GM19240 (cell line): ENCODE data around the gene TSFM.
"Not testable (repeated sequence)": the region's sequence is repeated elsewhere in the genome, so short reads cannot be mapped to it uniquely, and the experiment has no call there.

ENCODE experiments used
- DNase-seq: peaks from one replicate; pipeline ENCODE4 v3.0.0; 2011; ENCODE audit warnings: low spot score; ENCODE audit not compliant: insufficient read length

Gene TSFM

DNA sequence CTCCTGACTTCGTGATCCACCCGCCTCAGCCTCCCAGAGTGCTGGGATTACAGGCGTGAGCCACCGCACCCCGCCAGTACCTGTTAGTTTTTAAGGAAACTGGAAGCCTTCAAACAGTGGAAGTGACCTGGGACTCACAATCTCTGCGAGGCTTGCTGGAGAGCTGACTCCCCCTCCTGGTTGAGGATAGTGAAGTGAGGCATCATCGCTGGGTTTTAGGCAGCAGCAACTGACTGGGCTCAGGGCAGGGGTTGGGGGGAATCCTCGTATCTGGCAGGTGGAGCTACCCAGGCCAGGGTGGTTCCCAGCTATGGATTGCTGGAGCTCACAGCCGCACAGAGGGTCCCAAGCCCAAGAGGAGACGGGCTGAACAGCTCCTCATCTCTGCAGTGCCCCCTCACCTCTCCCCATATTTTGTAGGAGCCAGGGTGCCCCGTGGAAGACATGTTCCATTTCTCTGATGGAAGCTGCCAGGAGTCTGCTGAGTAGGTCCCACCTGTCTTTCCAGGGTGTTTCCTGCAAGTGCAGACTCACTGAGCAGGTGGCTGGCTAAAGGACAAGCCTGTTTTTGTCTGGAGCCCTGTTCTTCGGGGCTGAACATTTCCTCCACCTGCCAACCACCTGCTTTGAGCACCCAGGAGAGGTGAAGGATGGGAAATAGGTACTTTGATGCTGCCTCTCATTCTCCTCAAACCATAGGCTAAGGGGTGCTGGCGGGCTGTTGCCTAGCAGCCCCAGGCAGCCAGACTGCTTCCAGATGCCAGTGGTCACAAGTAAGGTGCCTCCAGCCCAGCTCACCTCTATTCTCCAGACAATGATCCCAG, 32.8 kb downstream of the TSFM start:
- DNase-seq: no peak

DNA sequence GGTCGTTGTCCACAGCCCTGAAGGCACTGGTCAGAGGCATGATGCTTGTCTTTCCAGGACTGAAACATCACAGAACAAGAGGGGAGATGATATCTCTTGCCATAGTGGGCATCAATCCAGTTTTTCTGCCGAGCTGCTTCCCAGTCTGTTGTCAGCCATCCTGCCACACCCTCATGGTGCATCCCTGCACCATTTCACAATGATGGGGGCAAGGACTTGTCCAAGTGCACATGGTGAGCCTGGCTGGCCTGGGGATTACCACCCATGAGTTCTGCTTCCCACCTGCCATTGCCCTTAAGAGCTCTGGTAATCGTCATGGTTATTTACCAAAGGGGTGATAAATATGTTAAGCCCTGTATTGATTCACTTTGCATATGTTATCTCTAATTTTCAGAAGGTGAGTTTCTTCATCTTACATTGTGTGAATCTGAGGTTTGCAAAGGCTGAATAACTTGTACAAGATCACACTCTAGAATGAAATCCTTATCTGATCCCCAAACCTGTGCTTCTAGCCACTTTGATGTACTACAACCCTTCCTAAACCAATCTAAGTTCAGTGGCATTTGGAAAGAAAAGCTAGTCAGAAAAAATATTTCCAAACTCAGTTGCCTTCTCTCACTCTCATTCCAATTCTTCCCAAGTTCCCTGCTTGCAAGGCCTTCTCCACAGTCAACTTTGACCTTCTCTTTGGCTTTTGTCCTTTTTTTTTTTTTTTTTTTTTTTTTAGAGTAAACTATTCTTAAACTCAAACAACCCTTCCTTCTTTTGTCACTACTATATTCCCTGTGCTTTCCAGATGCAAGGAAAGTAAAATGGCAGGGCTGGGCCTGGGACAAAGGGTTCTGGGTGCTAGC, 33.6 kb downstream of the TSFM start:
- DNase-seq: no peak

DNA sequence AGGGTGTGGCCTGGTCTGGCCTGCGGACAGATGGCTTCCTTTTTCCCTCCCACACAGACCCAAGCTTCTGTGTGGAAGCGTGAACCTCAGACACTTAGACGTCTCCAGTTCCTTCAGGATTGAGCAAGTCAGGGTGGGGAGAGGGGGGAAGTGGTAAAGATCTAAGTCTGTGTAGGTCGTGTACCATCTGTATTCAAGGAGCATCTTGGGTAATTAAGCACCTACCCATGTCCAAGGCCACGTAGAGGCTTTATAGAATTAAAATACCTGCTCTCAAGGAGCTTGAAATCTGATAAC, 34.2 kb downstream of the TSFM start:
- no peak for DNase-seq

DNA sequence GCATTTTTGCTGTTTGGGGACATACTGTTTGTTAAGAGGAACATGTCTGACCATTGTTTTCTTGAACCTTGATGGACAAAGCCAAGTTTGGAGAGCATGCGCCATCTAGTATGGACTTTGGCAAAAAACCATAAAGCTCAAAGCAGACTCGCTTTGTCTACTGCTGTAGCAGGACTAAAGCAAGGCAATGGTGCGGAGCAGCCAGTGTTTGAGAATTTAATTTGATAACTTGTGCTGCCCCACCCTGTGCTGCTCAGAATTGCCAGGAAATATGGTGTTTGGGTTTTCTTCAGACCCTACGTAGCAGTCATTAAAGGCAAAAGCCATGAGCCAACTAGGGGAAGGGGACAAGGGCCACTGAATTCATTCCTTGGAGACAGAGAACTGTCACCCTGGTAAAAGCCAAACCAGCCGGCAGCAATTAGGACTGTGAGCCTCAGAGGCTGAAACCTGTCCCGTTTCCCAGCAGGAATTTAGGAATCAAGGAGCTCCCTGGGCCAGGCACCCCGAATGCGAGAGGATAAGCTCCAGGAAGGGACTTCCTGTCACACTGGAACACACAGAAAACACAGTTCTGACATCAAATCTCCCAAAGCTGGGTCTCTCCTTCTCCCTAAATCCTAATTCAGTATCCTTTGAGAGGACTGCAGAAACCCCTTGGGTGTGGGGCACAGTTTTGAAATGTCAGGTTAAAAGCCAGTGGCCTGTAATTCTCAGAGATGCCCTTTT, 34.8 kb downstream of the TSFM start:
- DNase-seq: no peak

DNA sequence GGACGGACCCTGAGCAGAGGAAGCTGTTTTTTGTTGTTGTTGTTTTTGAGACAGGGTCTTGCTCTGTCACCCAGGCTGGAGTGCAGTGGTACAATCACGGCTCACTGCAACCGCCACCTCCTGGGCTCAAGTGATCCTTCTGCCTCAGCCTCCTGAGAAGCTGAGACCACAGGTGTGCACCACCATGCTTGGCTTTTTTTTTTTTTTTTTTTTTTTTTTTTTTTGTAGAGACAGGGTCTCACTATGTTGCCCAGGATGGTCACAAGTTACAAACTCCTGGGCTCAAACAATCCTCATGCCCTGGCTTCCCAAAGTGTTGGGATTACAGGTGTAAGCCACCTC, 35.4 kb downstream of the TSFM start:
- DNase-seq: not testable (repeated sequence)

DNA sequence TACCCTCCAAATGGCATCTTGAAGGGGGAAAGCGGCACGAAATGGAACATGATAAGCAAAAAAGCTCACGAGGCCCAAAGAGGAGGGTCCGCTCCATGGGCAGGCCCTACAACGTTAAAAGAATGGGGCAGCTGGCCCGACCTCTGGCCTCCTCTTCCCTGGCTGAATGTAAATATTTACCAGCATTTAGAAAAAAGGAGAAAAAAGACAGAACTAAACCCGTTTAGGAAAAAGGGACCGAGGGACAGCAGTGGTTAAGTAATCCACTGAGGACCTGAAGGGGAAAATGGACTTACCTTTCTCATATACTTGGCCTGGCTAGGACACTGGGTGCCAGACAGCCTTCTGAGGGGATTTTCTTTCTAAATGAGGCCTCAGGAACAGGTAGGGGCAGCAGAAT, 37.5 kb downstream of the TSFM start:
- DNase-seq: not testable (repeated sequence)

DNA sequence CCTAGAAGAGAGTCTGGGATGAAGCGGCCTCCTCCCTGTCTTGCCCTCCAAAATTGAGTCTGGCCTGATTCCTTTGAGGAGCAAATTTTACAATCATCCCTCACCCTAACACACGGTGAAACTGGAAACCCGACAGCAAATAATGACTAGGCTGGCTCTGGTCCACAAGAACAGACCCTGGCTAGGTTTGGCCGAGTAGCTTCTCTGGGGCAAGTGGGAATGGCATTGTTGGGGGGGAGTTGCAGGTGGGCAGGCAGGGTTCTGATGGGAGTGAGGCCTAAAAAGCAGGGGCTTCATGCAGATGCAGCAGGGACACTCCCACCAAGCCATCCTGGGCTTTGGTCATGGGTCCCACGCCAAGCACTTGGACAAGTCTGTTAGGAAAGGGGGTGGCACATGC, 38.4 kb downstream of the TSFM start:
- DNase-seq: not testable (repeated sequence)

DNA sequence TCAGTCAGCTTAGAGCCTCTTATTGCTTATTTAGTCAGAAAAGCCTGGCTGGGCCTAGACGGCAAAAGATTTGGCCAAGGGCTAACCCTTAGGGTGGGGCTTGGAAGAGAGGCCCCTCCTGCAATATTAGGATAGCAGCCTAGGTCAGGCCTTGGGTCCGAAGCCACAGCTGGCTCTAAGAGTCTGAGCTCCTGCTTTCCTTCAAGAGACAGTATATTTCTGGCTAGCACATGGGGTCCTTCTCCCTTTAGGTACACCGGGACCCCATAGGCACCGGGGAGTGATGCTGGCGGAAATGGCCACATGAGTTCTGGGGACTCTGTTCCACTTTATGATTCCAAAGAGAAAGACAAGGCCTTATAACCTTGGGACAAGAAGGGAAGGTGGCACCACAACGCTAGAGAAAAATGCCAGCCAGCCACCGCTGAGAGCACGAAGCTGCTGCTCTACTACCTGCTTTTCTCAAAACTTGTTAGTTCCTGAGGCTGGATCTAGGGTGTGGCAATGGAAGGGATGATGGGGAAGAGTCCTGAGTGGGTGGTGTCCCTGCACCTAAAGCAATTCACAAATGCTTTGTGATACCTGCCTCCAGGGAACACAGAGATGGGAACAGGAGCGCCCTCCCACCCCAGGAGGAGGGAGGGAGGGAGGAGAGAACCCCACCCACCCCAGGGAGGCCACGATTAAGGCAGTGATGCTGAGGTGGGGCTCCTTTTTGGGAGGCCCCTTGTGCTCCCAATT, 39.1 kb downstream of the TSFM start:
- DNase-seq: no peak

DNA sequence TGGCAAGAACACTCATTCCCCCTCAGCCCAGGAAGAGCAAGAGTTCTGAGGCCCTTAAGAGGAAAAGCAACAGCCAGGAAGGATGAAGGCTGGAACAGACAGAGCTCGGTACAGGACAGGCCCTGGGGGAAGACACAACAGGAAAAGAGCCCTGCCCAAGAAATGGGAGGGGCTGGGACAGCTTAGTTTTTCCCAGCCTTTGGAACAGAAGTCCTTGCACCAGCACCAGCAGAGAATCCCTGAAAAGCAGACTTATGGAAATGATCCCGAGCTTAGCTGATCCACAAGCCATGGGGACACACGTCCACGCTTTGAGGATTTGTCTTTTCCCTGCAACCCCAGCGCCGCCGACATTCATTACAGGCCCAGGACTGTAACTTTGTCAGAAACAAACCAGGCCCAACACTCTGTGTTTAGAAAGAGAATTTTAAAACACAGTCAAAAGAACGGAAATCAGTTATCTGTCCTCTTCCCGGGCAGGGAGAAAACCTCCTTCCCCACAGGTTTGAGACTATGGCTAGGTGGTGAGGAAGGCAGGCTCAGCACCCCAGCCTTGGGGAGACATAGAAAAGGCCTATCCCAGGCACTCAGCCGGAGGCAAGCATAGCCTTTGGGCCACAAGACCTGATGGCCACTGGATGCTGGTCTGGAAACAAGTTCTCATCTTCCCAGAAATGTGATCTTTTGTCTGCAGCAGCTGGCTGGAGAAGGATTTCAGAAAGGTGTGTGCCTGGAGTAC, 40.0 kb downstream of the TSFM start:
- no peak for DNase-seq

DNA sequence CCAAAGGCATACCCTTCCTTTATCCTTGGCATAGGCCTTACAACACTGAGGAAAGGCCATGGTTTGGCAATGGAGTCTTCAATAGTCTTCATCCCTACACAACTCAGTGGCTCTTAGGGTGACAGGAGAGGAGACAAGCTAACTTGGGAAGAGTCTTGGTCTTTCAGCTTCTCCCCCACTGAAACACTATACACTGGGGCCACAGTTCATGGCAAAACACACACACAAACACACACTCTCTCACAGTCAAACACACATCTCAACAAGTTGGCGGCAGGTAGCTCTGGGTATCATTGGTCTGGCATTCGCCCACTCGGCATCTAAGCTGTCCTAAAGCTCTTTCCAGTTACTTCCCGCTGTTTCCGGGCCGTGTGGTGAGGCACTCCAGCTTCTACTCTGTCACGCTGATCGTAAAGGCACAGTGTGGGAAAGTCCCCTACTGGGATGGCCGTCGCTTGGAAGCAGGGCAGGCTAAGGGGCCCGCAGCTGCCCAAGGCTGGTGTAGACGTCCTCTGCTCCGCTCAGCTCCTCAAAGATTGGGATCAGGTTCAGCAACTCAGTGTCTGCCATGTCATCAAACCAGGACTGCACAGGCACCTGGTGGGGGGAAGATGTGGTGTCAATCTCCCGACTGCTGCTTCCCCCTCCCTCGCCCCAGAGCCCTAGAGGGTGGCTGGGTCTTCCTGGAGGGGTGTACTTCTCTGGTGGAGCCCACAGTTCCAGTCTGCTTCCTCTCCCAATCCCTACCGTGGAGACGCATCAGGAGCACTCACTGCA, 40.7 kb downstream of the TSFM start:
- no peak for DNase-seq

DNA sequence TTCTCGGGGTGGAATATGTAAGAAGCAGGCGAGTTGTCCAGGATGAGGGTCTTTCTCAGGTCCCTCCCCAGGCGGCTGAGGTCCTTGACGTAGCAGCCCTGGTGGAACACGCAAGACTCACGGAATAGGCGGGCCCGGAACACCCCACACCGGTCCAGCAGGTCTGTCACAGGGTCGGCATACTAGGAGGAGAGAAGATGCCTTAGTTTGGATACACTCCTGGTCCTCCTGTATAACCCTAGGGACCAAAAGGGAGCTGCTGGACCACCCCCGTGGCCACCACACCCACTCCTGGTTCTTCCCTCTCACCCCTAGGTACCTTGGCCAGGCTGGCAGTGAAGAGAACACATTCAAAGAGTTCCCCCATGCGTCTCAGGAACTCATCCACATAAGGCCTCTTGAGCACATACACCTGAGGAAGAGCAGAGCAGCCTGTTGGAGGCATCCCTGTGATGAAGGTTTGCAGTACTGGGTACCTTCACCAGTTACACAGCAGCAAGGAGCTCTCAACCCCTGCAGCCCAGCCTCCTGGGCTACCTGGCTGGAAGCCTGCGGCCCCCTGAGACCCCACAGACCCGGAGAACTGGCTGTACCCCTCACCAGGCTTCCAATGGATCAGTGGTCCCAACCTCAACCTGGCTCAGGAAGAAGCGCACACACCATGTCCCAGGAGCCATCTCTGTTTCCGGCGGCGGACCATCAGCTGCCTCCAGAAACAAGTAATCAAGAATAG, 41.5 kb downstream of the TSFM start:
- DNase-seq: no peak

DNA sequence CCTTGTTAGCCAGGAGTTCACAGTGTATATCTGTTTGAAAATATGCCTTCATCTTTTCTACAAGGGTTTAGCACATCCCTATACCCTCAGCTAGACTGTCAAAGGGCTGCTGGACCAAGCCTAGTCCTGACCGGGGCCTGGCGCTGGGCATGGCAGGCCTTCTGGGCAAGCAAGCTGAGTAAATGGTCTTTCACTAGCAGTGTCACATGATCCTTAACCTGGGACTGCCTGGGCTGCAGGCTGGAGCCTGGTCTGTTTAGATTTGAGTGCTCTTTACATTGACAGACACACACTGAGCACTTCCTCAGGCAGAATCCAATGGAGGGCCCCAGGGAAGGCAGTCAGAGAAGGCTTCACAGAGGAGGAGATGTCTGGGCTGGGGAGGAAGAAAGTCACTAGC, 42.9 kb downstream of the TSFM start:
- DNase-seq: no peak

DNA sequence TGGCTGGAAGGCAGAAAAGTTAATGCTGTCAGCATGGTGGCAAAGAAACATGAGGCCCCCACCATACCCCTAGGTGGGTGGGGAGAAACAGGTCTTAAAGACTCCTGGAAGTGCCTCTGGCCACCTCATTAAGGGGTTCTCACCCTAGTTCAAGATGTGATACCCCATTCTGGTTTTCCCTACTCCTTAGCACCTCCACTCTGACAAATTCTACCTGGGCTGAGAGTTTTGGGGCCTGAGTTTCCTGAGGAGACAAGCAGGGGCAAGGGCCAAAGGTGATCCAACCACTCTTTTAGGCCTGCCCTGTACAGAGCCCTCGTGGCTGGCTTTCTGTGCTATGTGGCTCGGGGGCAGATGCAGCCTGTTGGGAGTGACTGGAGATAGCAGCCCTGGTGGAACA, 43.8 kb downstream of the TSFM start:
- no peak for DNase-seq

DNA sequence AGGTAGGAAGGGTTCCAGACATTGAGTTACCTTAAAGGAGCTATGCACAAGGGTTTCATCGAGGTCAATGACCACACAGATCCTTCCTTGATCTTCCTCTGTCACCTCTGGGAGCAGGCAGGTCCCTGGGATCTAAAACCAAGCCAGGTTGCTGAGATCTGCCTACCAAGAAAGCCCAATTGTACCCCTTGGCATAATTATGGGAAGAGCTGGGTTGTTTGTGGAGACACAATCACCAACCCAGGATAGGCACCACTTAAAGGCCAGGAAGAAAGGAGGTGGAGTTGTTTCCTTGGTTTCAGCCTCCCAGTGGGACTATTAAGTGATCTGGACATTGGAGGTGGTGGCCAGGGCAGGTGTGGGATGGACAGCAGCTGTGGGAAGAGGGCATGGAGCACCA, 44.4 kb downstream of the TSFM start:
- DNase-seq: no peak

DNA sequence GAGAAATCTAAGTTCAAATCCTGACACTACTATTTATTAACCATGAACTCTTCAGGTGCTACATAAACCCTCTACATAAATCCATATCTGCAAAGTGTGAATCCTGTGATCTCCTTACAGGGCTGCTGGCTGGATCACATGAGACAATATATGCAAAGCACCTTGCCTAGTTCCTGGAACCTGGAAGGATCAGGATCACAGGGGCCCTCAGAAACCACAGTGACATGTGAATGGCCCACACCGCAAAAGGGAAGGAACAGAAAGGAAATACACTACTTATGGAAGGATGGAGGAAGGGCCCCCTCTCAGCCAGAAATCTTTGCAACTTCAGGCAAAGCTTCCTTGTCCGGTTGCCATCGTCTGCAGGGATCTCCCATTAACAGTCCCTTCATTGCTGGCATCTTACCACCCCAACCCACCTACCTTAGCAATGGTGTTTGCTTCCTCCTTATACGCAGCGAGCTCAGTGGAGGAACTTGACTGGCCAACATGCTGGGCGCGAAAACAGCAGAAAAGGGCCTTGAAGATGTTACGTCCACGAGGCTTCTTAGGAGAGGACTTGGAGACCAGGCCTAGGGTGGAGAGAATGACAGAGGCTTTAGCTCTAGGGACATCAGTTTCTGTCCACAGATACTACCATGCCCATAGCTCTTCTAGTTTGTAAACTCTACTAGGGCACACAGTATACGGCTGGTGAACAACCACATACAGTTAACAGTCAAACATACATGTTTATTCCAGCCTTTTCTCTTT, 46.6 kb downstream of the TSFM start:
- DNase-seq: no peak

DNA sequence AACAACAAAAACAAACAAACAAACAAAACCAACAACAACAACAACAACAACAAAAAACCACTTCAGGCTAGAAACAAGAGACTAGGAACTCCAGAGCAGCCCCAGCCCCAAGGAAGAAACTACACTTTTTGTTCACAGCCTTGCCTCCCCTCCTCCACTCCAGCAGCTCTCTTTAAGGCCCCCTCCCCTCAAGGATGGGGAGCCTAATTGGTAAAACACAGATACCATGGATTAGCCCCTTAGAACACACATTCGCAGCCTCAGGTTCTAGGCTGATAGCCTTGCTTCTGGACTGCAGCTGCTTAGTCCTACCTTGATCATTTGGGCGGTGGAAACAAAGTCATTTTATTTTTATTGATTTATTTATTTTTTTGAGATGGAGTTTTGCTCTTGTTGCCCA, 47.8 kb downstream of the TSFM start:
- DNase-seq: no peak

DNA sequence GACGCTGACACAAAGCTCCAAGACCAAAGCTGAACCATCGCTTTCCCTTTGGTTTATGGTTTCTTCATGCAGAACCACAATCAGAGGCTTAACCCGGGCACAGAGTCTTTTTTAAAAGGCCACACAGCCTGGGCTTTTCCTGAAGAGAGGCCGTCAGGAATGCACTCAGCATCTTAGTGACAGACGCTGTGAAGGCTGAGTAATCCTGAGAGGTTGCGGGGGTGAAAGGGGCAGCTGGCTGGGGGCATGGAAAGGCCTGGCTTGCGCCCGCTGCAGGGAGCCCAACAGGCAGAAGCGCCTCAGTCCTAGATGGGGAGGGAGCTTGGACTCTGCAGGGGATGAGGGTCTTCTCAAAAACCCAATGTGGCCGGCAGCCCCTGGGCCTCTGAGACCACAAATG, 50.4 kb downstream of the TSFM start:
- DNase-seq: no peak

DNA sequence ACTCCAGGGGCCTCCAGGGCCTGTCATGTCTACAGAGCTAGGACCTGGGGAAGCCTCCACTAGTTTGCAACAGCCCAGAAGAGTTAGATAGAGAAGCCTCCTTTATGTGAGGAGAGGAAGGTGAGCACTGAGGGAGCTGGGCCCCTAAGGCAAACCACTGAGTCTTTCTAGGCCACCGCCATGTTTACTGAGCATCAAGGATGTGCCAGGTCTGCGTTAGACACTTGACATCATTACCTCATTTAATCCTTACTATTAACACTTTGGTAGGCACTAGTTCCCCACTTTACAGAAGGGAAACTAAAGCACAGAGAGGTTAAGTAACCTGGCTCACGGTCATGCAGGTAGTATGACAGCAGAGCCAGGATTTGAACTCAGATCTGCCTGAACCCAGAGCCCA, 51.1 kb downstream of the TSFM start:
- no peak for DNase-seq
